HFFc6 (cell line): ENCODE data around the gene NKX2-1. TPM values are rescaled to one million over a fixed set of nuclear protein-coding genes. Genes with fewer than 3 reads are reported as not detected.

Source experiments
- DNase-seq: peaks from one replicate; pipeline ENCODE4 v3.0.0-alpha.2; 2018
- H3K27ac Mint-ChIP-seq: 2 replicates; pipeline ENCODE4 v1.8.0; 2020; ENCODE audit warnings: mild to moderate bottlenecking, mixed read lengths
- H3K27me3 Mint-ChIP-seq: 2 replicates; pipeline ENCODE4 v1.8.0; 2021; ENCODE audit warnings: mild to moderate bottlenecking, moderate library complexity, mixed read lengths; ENCODE audit not compliant: insufficient read depth
- H3K36me3 Mint-ChIP-seq: 2 replicates; pipeline ENCODE4 v1.8.0; 2021; ENCODE audit warnings: low read depth, mixed read lengths
- H3K4me1 Mint-ChIP-seq: 2 replicates; pipeline ENCODE4 v1.8.0; 2020; ENCODE audit warnings: low read depth, mixed read lengths
- H3K4me3 Mint-ChIP-seq: 2 replicates; pipeline ENCODE4 v1.8.0; 2020; ENCODE audit warnings: mild to moderate bottlenecking, moderate library complexity, mixed read lengths
- H3K9me3 Mint-ChIP-seq: 2 replicates; pipeline ENCODE4 v1.8.0; 2020; ENCODE audit warnings: mild to moderate bottlenecking, mixed read lengths
- total RNA-seq, 6 experiments: library from RNA; stranded (reverse); fragmentation: NEBNext Ultra II Directional; extraction: Animal tissue kit (Norgen Biotek cat#: 25700); gene quantifications; 2 replicates in 1 of 6; 3 replicates in 5 of 6; pipeline ENCODE4 v1.2.3, GENCODE V29; 2021
- TF ChIP-seq, protein P1 (sequence below): fragments of 200-600 bp; sonication (generic); IDR thresholded peaks from 2 replicates; pipeline ENCODE4 v1.5.0; 2021; ENCODE audit warnings: antibody characterized with exemption, mild to moderate bottlenecking

The NKX2-1 gene
- total RNA-seq, 6 experiments from 2014 or later: not detected

DNA sequence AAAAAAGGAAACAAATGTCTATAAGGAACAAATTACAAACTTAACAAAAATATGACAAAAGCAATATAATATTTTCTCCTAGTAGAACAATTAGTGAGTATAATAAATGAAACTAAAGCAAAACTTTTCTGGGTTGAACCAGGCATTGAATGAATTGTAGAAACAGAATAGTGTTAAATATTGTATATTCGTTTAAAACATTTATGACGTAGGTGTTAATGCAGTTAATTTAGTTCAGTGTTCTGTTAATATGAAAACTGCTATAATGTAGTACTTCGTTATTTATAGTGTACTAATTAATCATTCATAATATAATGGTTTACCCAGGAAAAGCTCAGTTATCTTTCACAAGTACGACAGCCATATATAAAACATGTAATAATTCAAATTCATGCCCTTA, 23.7 kb downstream of the NKX2-1 start:
- TF ChIP-seq, protein P1, sequence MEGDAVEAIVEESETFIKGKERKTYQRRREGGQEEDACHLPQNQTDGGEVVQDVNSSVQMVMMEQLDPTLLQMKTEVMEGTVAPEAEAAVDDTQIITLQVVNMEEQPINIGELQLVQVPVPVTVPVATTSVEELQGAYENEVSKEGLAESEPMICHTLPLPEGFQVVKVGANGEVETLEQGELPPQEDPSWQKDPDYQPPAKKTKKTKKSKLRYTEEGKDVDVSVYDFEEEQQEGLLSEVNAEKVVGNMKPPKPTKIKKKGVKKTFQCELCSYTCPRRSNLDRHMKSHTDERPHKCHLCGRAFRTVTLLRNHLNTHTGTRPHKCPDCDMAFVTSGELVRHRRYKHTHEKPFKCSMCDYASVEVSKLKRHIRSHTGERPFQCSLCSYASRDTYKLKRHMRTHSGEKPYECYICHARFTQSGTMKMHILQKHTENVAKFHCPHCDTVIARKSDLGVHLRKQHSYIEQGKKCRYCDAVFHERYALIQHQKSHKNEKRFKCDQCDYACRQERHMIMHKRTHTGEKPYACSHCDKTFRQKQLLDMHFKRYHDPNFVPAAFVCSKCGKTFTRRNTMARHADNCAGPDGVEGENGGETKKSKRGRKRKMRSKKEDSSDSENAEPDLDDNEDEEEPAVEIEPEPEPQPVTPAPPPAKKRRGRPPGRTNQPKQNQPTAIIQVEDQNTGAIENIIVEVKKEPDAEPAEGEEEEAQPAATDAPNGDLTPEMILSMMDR: no peak
- DNase-seq: no peak
- H3K27ac Mint-ChIP-seq: no peak overlapping the region
- no peaks in the 10 kb centered on the region; the same call in 1 of the 2 replicates for H3K27me3 Mint-ChIP-seq
- no peaks in the 10 kb centered on the region for H3K36me3 Mint-ChIP-seq
- no peaks in the 10 kb centered on the region for H3K4me1 Mint-ChIP-seq
- no peaks in the 10 kb centered on the region for H3K9me3 Mint-ChIP-seq
- H3K4me3 Mint-ChIP-seq: no peak overlapping the region

- TF ChIP-seq, protein P1: no peak
- H3K36me3 Mint-ChIP-seq: no peaks in the 10 kb centered on the region
- DNase-seq: no peak
- H3K4me1 Mint-ChIP-seq: no peaks in the 10 kb centered on the region
- H3K27ac Mint-ChIP-seq: no peak overlapping the region
- peaks cover 2% of the 10 kb centered on the region; the same call in 1 of the 2 replicates for H3K27me3 Mint-ChIP-seq
- no peaks in the 10 kb centered on the region for H3K9me3 Mint-ChIP-seq
- no peak overlapping the region for H3K4me3 Mint-ChIP-seq
Measured at GRCh38 chr14:36495666-36496065, 24.4 kb downstream of the NKX2-1 start.

- Mint-ChIP-seq H3K36me3 (no peaks in the 10 kb centered on the region), H3K9me3 (no peaks in the 10 kb centered on the region), H3K4me1 (no peaks in the 10 kb centered on the region), H3K27me3 (peaks cover 2% of the 10 kb centered on the region; the same call in 1 of the 2 replicates), H3K4me3 (no peak overlapping the region), H3K27ac (no peak overlapping the region)
- TF ChIP-seq, protein P1: no peak
- no peak for DNase-seq
Measured at GRCh38 chr14:36493761-36494160, 26.3 kb downstream of the NKX2-1 start.

DNA sequence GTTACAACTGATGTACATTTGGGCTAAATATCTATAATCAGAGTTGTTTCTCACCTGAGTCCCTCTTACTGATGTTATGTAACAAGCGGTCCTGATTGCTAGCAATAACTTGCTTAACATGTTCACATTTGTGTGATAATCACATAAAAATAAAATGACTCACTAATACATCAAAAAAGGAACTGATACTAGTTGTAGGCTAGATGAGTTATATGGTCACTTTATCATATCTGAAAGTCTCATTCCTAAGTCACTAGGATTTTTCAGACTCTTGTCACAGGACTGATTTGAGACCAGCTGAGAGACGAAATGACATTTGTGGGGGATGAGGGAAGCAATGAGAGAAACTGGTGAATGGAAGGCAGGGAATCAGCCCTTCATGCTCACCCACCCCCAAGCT, 34.3 kb downstream of the NKX2-1 start:
- Mint-ChIP-seq H3K27me3 (peaks cover under 1% of the 10 kb centered on the region; the same call in 1 of the 2 replicates), H3K36me3 (no peaks in the 10 kb centered on the region), H3K9me3 (no peaks in the 10 kb centered on the region), H3K4me3 (no peak overlapping the region), H3K27ac (no peak overlapping the region), H3K4me1 (no peaks in the 10 kb centered on the region)
- no peak for DNase-seq
- TF ChIP-seq, protein P1: no peak

DNA sequence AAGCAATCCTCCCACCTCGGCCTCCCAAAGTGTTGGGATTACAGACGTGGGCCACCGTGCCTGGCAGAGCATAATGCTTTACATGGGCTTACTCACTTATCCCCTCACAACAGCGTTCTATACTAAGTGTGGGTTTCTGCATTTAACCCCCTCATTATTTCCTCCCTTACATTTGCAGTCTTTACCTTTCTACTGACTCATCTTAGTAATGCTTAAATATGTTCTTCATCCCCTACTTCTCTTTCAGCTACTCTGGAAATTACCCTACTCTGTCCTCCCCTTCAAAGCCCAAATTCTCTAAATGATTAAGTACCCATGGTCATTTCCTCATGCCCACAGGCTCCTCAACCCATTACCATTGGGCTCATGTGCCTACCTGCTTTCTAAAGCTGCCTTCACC, 40.7 kb downstream of the NKX2-1 start:
- Mint-ChIP-seq H3K27me3 (no peaks in the 10 kb centered on the region), H3K4me1 (peaks cover 19% of the 10 kb centered on the region; the same call in 1 of the 2 replicates), H3K4me3 (no peak overlapping the region), H3K9me3 (no peaks in the 10 kb centered on the region), H3K36me3 (no peaks in the 10 kb centered on the region), H3K27ac (no peak overlapping the region)
- no peak for DNase-seq
- TF ChIP-seq, protein P1: no peak

- H3K27me3 Mint-ChIP-seq: no peaks in the 10 kb centered on the region
- H3K9me3 Mint-ChIP-seq: no peaks in the 10 kb centered on the region
- H3K4me1 Mint-ChIP-seq: peaks cover 19% of the 10 kb centered on the region; the same call in 1 of the 2 replicates
- H3K4me3 Mint-ChIP-seq: no peak overlapping the region
- H3K27ac Mint-ChIP-seq: no peak overlapping the region
- TF ChIP-seq, protein P1: no peak
- peak; percentile 18 for DNase-seq
- H3K36me3 Mint-ChIP-seq: no peaks in the 10 kb centered on the region
Measured at GRCh38 chr14:36478782-36479181, 41.2 kb downstream of the NKX2-1 start.
